OCI-LY7 (cell line): ENCODE measurements around the gene TMEM164. TPM values are rescaled to one million over a fixed set of nuclear protein-coding genes. Genes with fewer than 3 reads are reported as not detected.

Experiments used
- BruUV-seq: library from RNA; stranded (reverse); fragments of 400-500 nt; replicated peaks from 2 replicates; lab custom pipeline; 2021; lab: Mats Ljungman, UMichigan
- CTCF ChIA-PET: fragments of 300-600 bp; sonication (Branson Sonifier 250); formaldehyde crosslinking; loops from one replicate; lab custom pipeline; 2022; ENCODE audit warnings: antibody characterized with exemption; ENCODE audit not compliant: unreplicated experiment; lab: Charles Lee
- POLR2A ChIA-PET: fragments of 300-600 bp; sonication (Branson Sonifier 250); formaldehyde crosslinking; loops from one replicate; lab custom pipeline; 2022; ENCODE audit warnings: antibody characterized with exemption; lab: Charles Lee
- DNase-seq: peaks from one replicate; pipeline ENCODE4 v3.0.0-alpha.2; 2015; ENCODE audit warnings: low spot score
- H2AFZ ChIP-seq: fragments of 200-600 bp; sonication (generic), shearing (Covaris generic); 2 replicates; pipeline ENCODE4 v1.6.1; 2014; ENCODE audit warnings: mild to moderate bottlenecking, antibody characterized with exemption, low read length, moderate library complexity
- H3K27ac ChIP-seq: fragments of 200-600 bp; sonication (generic); 2 replicates; pipeline ENCODE4 v1.5.1; 2014; ENCODE audit warnings: mixed run types, low read depth, mild to moderate bottlenecking, moderate library complexity, low read length, inconsistent platforms; ENCODE audit not compliant: poor library complexity, severe bottlenecking
- H3K36me3 ChIP-seq: fragments of 200-600 bp; sonication (generic); 2 replicates; pipeline ENCODE4 v1.6.1; 2014; ENCODE audit warnings: mild to moderate bottlenecking, antibody characterized with exemption, low read length, moderate library complexity, mixed read lengths; ENCODE audit not compliant: insufficient read depth
- H3K4me1 ChIP-seq: fragments of 200-600 bp; sonication (generic); 2 replicates; pipeline ENCODE4 v1.5.1; 2014; ENCODE audit warnings: mild to moderate bottlenecking, low read length; ENCODE audit not compliant: insufficient read depth, poor library complexity, severe bottlenecking
- H3K4me2 ChIP-seq: fragments of 200-600 bp; sonication (generic); 2 replicates; pipeline ENCODE4 v1.6.1; 2014; ENCODE audit warnings: mild to moderate bottlenecking, low read length
- H3K4me3 ChIP-seq: fragments of 200-600 bp; sonication (generic); 2 replicates; pipeline ENCODE4 v1.5.1; 2014; ENCODE audit warnings: mild to moderate bottlenecking, low read depth, low read length; ENCODE audit not compliant: poor library complexity, severe bottlenecking
- H3K79me2 ChIP-seq: fragments of 200-600 bp; sonication (generic); 2 replicates; pipeline ENCODE4 v1.6.1; 2016; ENCODE audit warnings: low read depth, mild to moderate bottlenecking, low read length, moderate library complexity, mixed read lengths; ENCODE audit not compliant: insufficient read depth
- H3K9me2 ChIP-seq: fragments of 200-600 bp; sonication (generic); 2 replicates; pipeline ENCODE4 v1.6.1; 2016; ENCODE audit warnings: mild to moderate bottlenecking, low read length, mixed read lengths; ENCODE audit not compliant: insufficient read depth
- H3K9me3 ChIP-seq: fragments of 200-600 bp; sonication (generic); 2 replicates; pipeline ENCODE4 v1.6.1; 2014; ENCODE audit warnings: mild to moderate bottlenecking, mixed run types, low read length, mixed read lengths
- H4K20me1 ChIP-seq: fragments of 200-600 bp; sonication (generic); 2 replicates; pipeline ENCODE4 v1.6.1; 2014; ENCODE audit warnings: mild to moderate bottlenecking, antibody characterized with exemption, low read length, moderate library complexity, mixed read lengths; ENCODE audit not compliant: insufficient read depth
- EZH2phosphoT487 ChIP-seq: fragments of 200-600 bp; sonication (generic); IDR thresholded peaks from 2 replicates; pipeline ENCODE4 v1.6.1; 2018; ENCODE audit warnings: low read depth, borderline replicate concordance, mild to moderate bottlenecking, mixed run types, antibody characterized with exemption, low read length, moderate library complexity, mixed read lengths
- intact Hi-C: fragments of 100-400 bp; cut with micrococcal nuclease; formaldehyde crosslinking; loops from one replicate; pipeline ENCODE4 v1.10.0; 2022; ENCODE audit not compliant: unreplicated experiment
- total RNA-seq, 2 experiments: library from RNA; depleted of rRNA in 1 of 2; stranded (reverse); fragments of >200 nt in 1 of 2; shearing (Covaris generic) in 1 of 2; gene quantifications; 2 replicates each; pipeline ENCODE4 v1.2.3, GENCODE V29; 2014 to 2022
- TF ChIP-seq, protein P1 (sequence below): fragments of 200-600 bp; sonication (generic); conservative IDR thresholded peaks from 2 replicates; pipeline ENCODE4 v1.5.1; 2014; ENCODE audit warnings: mild to moderate bottlenecking, antibody characterized with exemption, low read length, moderate library complexity, mixed read lengths

The TMEM164 gene
- total RNA-seq, 2 experiments from 2014 or later: 7.2 to 11.1 TPM

DNA sequence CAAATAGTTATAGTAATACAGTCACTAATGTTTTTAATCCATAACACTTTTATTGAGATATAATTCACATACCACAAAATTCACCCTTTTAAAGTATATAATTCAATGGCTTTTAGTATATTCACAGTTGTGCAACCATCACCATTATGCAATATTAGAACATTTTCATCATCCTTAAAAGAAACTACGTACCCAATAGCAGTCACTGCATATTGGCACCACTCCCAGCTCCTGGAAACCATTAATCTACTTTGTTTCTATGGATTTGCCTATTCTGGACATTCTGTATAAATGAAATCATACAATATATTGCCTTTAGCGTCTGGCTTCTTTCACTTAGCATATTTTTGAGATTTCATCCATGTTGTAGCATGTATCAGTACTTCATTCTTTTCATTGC is 215.7 kb downstream of the TMEM164 start:
- Histone ChIP-seq H3K27ac (no peak overlapping the region), H2AFZ (no peak overlapping the region), H3K4me2 (no peak overlapping the region), H3K36me3 (no peaks in the 10 kb centered on the region), H3K9me2 (no peaks in the 10 kb centered on the region), H3K9me3 (no peaks in the 10 kb centered on the region), H4K20me1 (no peaks in the 10 kb centered on the region), H3K4me1 (no peaks in the 10 kb centered on the region), H3K4me3 (no peak overlapping the region), H3K79me2 (no peaks in the 10 kb centered on the region)
- POLR2A ChIA-PET: no interaction called here
- CTCF ChIA-PET: no interaction called here
- DNase-seq: no peak
- no peak for TF ChIP-seq EZH2phosphoT487
- intact Hi-C loops: no loop called here
- no TSS peak for BruUV-seq

GRCh38 chrX:110219920-110220319 is 217.0 kb downstream of the TMEM164 start:
- Histone ChIP-seq H3K27ac (no peak overlapping the region), H3K4me2 (no peak overlapping the region)

GRCh38 chrX:110222497-110223257 is 219.8 kb downstream of the TMEM164 start:
- no peaks in the 10 kb centered on the region for H3K36me3 ChIP-seq
- no peaks in the 10 kb centered on the region for H3K79me2 ChIP-seq
- TF ChIP-seq, protein P1, sequence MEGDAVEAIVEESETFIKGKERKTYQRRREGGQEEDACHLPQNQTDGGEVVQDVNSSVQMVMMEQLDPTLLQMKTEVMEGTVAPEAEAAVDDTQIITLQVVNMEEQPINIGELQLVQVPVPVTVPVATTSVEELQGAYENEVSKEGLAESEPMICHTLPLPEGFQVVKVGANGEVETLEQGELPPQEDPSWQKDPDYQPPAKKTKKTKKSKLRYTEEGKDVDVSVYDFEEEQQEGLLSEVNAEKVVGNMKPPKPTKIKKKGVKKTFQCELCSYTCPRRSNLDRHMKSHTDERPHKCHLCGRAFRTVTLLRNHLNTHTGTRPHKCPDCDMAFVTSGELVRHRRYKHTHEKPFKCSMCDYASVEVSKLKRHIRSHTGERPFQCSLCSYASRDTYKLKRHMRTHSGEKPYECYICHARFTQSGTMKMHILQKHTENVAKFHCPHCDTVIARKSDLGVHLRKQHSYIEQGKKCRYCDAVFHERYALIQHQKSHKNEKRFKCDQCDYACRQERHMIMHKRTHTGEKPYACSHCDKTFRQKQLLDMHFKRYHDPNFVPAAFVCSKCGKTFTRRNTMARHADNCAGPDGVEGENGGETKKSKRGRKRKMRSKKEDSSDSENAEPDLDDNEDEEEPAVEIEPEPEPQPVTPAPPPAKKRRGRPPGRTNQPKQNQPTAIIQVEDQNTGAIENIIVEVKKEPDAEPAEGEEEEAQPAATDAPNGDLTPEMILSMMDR: no peak
- no peak for TF ChIP-seq EZH2phosphoT487
- intact Hi-C loops: no loop called here
- ChIA-PET CTCF (no interaction called here), POLR2A (no interaction called here)
- no peaks in the 10 kb centered on the region for H4K20me1 ChIP-seq
- H3K4me1 ChIP-seq: no peaks in the 10 kb centered on the region
- DNase-seq: no peak
- no peaks in the 10 kb centered on the region for H3K9me2 ChIP-seq
- BruUV-seq: no TSS peak
- H3K27ac ChIP-seq: no peak overlapping the region
- H3K4me3 ChIP-seq: no peak overlapping the region
- H2AFZ ChIP-seq: no peak overlapping the region
- H3K9me3 ChIP-seq: no peaks in the 10 kb centered on the region
- no peak overlapping the region for H3K4me2 ChIP-seq

More at GRCh38 chrX:110219920-110220319, 217.0 kb downstream of the TMEM164 start:
- H2AFZ ChIP-seq: no peak overlapping the region
- no peaks in the 10 kb centered on the region for H4K20me1 ChIP-seq
- no peaks in the 10 kb centered on the region for H3K36me3 ChIP-seq
- TF ChIP-seq, protein P1: no peak
- TF ChIP-seq EZH2phosphoT487: no peak
- H3K4me1 ChIP-seq: no peaks in the 10 kb centered on the region
- H3K9me2 ChIP-seq: no peaks in the 10 kb centered on the region
- BruUV-seq: no TSS peak
- ChIA-PET POLR2A (interaction anchor here (0.6 to 0.9 kb wide), 2 partner anchors 59 to 844 kb away, joined by 3 read pairs; no protein-coding TSS in a partner anchor), CTCF (no interaction called here)
- no peaks in the 10 kb centered on the region for H3K79me2 ChIP-seq
- no peak for DNase-seq
- intact Hi-C loops: no loop called here
- H3K9me3 ChIP-seq: no peaks in the 10 kb centered on the region
- no peak overlapping the region for H3K4me3 ChIP-seq
